Liver (tissue), 9 donors: Measurements from ENCODE around the gene EHD4. TPM values are rescaled to one million over a fixed set of nuclear protein-coding genes. Genes with fewer than 3 reads are reported as not detected.

Experiments used
- DNase-seq: peaks from one replicate; pipeline ENCODE4 v3.0.0-alpha.2; 2017; ENCODE audit warnings: low spot score
- H3K27ac ChIP-seq, 2 donors: one replicate each; pipeline ENCODE4 v1.7.0; 2013; ENCODE audit warnings: inconsistent platforms in 2 of 2, low read length in 2 of 2, control low read depth in 1 of 2, low read depth in 1 of 2, mild to moderate bottlenecking in 1 of 2
- H3K27me3 ChIP-seq, 4 donors: one replicate each; pipeline versions ENCODE4 v1.6.1 to v1.7.0; 2013; ENCODE audit warnings: low read length in 3 of 4, inconsistent platforms in 1 of 4, mild to moderate bottlenecking in 1 of 4, moderate library complexity in 1 of 4; ENCODE audit not compliant: control insufficient read depth in 4 of 4, insufficient read depth in 4 of 4
- H3K36me3 ChIP-seq, 4 donors: one replicate each; pipeline versions ENCODE4 v1.6.1 to v1.7.0; 2013; ENCODE audit warnings: low read length in 3 of 4, mild to moderate bottlenecking in 3 of 4, low read depth in 1 of 4, moderate library complexity in 1 of 4; ENCODE audit not compliant: control insufficient read depth in 4 of 4, insufficient read depth in 3 of 4
- H3K4me1 ChIP-seq, 4 donors: one replicate each; pipeline versions ENCODE4 v1.6.1 to v1.7.0; 2013; ENCODE audit warnings: low read length in 3 of 4, mild to moderate bottlenecking in 3 of 4, moderate library complexity in 1 of 4; ENCODE audit not compliant: control insufficient read depth in 4 of 4, insufficient read depth in 4 of 4
- H3K4me3 ChIP-seq, 3 donors: one replicate each; pipeline versions ENCODE4 v1.6.1 to v1.7.0; 2013; ENCODE audit warnings: low read length in 3 of 3, control low read depth in 1 of 3, low read depth in 1 of 3, mild to moderate bottlenecking in 1 of 3
- H3K9ac ChIP-seq, 2 donors: one replicate each; pipeline ENCODE4 v1.7.0; 2013; ENCODE audit warnings: low read length in 2 of 2, mild to moderate bottlenecking in 2 of 2, moderate library complexity in 2 of 2, control low read depth in 1 of 2, low read depth in 1 of 2
- H3K9me3 ChIP-seq, 4 donors: one replicate each; pipeline versions ENCODE4 v1.6.1 to v1.7.0; 2013; ENCODE audit warnings: low read length in 3 of 4; ENCODE audit not compliant: control insufficient read depth in 4 of 4
- CTCF ChIP-seq: fragments of 150-350 bp; IDR thresholded peaks from 2 replicates; pipeline ENCODE4 v1.5.1; 2017; ENCODE audit warnings: improper control_type of control experiment, low read depth, low read length; ENCODE audit not compliant: missing input control
- EGR1 ChIP-seq, 2 donors: IDR thresholded peaks; 2 replicates each; pipeline ENCODE4 v1.6.1; 2016 to 2018; ENCODE audit warnings: antibody characterized with exemption in 2 of 2, low read depth in 2 of 2
- FOXA1 ChIP-seq: IDR thresholded peaks from 2 replicates; pipeline ENCODE4 v1.6.1; 2016; ENCODE audit warnings: antibody characterized with exemption
- FOXA2 ChIP-seq: IDR thresholded peaks from 2 replicates; pipeline ENCODE4 v1.6.1; 2016; ENCODE audit warnings: antibody characterized with exemption
- GABPA ChIP-seq, 2 donors: IDR thresholded peaks in 1 of 2; conservative IDR thresholded peaks in 1 of 2; 2 replicates each; pipeline ENCODE4 v1.6.1; 2016; ENCODE audit warnings: antibody characterized with exemption in 2 of 2, mild to moderate bottlenecking in 1 of 2, moderate library complexity in 1 of 2
- HNF4A ChIP-seq, 2 donors: conservative IDR thresholded peaks; 2 replicates each; pipeline ENCODE4 v1.6.1; 2016; ENCODE audit warnings: antibody characterized with exemption in 2 of 2, mild to moderate bottlenecking in 2 of 2
- HNF4G ChIP-seq: IDR thresholded peaks from 2 replicates; pipeline ENCODE4 v1.6.1; 2016; ENCODE audit warnings: antibody characterized with exemption
- JUND ChIP-seq, 2 donors: IDR thresholded peaks; 2 replicates each; pipeline ENCODE4 v1.6.1; 2016; ENCODE audit warnings: antibody characterized with exemption in 2 of 2
- NR2F2 ChIP-seq: IDR thresholded peaks from 2 replicates; pipeline ENCODE4 v1.6.1; 2016; ENCODE audit warnings: antibody characterized with exemption
- RAD21 ChIP-seq, 2 donors: IDR thresholded peaks; 2 replicates each; pipeline ENCODE4 v1.6.1; 2016; ENCODE audit warnings: antibody characterized with exemption in 2 of 2, mild to moderate bottlenecking in 2 of 2
- RXRA ChIP-seq, 2 donors: IDR thresholded peaks; 2 replicates each; pipeline ENCODE4 v1.6.1; 2017 to 2018; ENCODE audit warnings: antibody characterized with exemption in 2 of 2, mild to moderate bottlenecking in 1 of 2
- SP1 ChIP-seq: IDR thresholded peaks from 2 replicates; pipeline ENCODE4 v1.6.1; 2018; ENCODE audit warnings: antibody characterized with exemption, mild to moderate bottlenecking
- TAF1 ChIP-seq: conservative IDR thresholded peaks from 2 replicates; pipeline ENCODE4 v1.6.1; 2016; ENCODE audit warnings: antibody characterized with exemption, mild to moderate bottlenecking
- YY1 ChIP-seq: IDR thresholded peaks from 2 replicates; pipeline ENCODE4 v1.6.1; 2016; ENCODE audit warnings: antibody characterized with exemption, mild to moderate bottlenecking
- WGBS: extraction: QIAGEN DNeasy Blood & Tissue Kit; methylation state at CpG from one replicate; pipeline ENCODE4 v1.1.7; 2013; 5-methylcytosine and 5-hydroxymethylcytosine counted together
- polyA plus RNA-seq, 2 donors: library from polyadenylated mRNA; stranded (reverse) in 1 of 2; unstranded in 1 of 2; fragments of 200-250 nt in 1 of 2; fragments of >200 nt in 1 of 2; fragmentation: Nextera tagmentation in 1 of 2; extraction: Ambion mirVana in 1 of 2; gene quantifications; one replicate each; pipeline versions ENCODE4 v1.2.1 to v1.2.3, GENCODE V29; 2013 to 2015
- total RNA-seq, 2 donors: library from RNA; depleted of rRNA; stranded (reverse); fragments of >200 nt; gene quantifications; one replicate each; pipeline ENCODE4 v1.2.3, GENCODE V29; 2014
- TF ChIP-seq, protein P1 (sequence below): IDR thresholded peaks from 2 replicates; pipeline ENCODE4 v1.6.1; 2016; ENCODE audit warnings: antibody characterized with exemption
- TF ChIP-seq, protein P2 (sequence below): IDR thresholded peaks from 2 replicates; pipeline ENCODE4 v1.6.1; 2016; ENCODE audit warnings: antibody characterized with exemption
- TF ChIP-seq, protein P3 (sequence below): IDR thresholded peaks from 2 replicates; pipeline ENCODE4 v1.6.1; 2016; ENCODE audit warnings: antibody characterized with exemption
- donor health status: healthy.
- donor health status: healthy.
- donor health status: healthy.
- donor health status: healthy.
- donor health status: healthy.

EHD4 gene
- total and polyA plus RNA-seq, 4 donors = 3.3 to 10.0 (median 6.2) TPM

- DNase-seq = no peak
- 89% methylated on average over 8 of the region's 8 CpGs for WGBS
- TF ChIP-seq, protein P1, sequence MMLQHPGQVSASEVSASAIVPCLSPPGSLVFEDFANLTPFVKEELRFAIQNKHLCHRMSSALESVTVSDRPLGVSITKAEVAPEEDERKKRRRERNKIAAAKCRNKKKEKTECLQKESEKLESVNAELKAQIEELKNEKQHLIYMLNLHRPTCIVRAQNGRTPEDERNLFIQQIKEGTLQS = no peak
- TF ChIP-seq CTCF = no peak
- TF ChIP-seq, protein P2, sequence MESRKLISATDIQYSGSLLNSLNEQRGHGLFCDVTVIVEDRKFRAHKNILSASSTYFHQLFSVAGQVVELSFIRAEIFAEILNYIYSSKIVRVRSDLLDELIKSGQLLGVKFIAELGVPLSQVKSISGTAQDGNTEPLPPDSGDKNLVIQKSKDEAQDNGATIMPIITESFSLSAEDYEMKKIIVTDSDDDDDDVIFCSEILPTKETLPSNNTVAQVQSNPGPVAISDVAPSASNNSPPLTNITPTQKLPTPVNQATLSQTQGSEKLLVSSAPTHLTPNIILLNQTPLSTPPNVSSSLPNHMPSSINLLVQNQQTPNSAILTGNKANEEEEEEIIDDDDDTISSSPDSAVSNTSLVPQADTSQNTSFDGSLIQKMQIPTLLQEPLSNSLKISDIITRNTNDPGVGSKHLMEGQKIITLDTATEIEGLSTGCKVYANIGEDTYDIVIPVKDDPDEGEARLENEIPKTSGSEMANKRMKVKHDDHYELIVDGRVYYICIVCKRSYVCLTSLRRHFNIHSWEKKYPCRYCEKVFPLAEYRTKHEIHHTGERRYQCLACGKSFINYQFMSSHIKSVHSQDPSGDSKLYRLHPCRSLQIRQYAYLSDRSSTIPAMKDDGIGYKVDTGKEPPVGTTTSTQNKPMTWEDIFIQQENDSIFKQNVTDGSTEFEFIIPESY = no peak
- TF ChIP-seq JUND (IDR thresholded peaks at IDR 0.05) = no peak
- no peak for TF ChIP-seq RXRA (IDR thresholded peaks at IDR 0.05)
- no peak for TF ChIP-seq RAD21 (IDR thresholded peaks at IDR 0.05)
- no peak for TF ChIP-seq SP1
- TF ChIP-seq HNF4A (conservative IDR thresholded peaks at IDR 0.05) = no peak
- no peak for TF ChIP-seq FOXA2
- TF ChIP-seq HNF4G = no peak
- no peak for TF ChIP-seq NR2F2
- TF ChIP-seq YY1 = no peak
- TF ChIP-seq FOXA1 = no peak
- TF ChIP-seq, protein P3, sequence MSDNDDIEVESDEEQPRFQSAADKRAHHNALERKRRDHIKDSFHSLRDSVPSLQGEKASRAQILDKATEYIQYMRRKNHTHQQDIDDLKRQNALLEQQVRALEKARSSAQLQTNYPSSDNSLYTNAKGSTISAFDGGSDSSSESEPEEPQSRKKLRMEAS = no peak
- TF ChIP-seq GABPA (IDR thresholded peaks at IDR 0.05 in 1 of 2, conservative IDR thresholded peaks at IDR 0.05 in 1 of 2) = no peak
Observed at GRCh38 chr15:41873711-41874110, 98.6 kb downstream of the EHD4 start.

DNA sequence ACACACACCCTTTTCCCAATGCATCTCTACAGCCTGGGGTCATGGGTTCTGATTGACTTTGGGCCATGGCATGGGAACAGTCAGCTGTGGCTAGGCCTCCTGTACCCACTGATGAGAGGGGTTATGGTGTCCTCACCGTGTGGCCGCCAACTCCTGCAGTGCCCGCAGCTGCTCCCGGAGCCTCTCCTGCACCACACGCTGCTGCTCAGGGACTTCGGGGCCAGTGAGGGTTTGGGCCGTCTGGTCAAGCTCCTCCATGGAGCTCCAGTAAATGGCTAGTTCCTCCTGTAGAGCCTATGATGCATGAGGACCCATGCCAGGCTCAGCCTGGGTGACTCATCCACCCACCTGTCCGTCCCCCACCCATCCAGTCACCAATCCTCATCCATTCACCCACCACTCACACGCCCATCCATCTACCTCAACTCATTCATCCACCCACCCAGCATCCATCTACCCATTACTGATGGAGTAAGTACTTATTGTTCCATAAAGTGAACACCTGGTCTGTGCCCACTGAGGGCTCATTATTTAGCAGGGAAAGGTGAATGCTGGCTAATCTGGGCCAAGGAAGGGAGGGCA, 100.1 kb downstream of the EHD4 start:
- no peak overlapping the region for H3K9ac ChIP-seq
- no peaks in the 10 kb centered on the region for H3K27me3 ChIP-seq
- DNase-seq = no peak
- no peaks in the 10 kb centered on the region for H3K36me3 ChIP-seq
- H3K4me3 ChIP-seq = no peak overlapping the region
- TF ChIP-seq FOXA2 (no peak), SP1 (no peak), HNF4G (no peak), TAF1 (no peak), RXRA (IDR thresholded peaks at IDR 0.05) (no peak), FOXA1 (no peak), HNF4A (conservative IDR thresholded peaks at IDR 0.05) (no peak), EGR1 (IDR thresholded peaks at IDR 0.05; ENCODE audit: low read depth in 2 of 2) (no peak), GABPA (IDR thresholded peaks at IDR 0.05 in 1 of 2, conservative IDR thresholded peaks at IDR 0.05 in 1 of 2) (no peak), CTCF (no peak)
- TF ChIP-seq, protein P1 = no peak
- TF ChIP-seq, protein P3 = no peak
- TF ChIP-seq, protein P2 = no peak
- no peak overlapping the region for H3K27ac ChIP-seq
- peaks cover 0 to 12% (median 7%) of the 10 kb centered on the region in 4 donors for H3K4me1 ChIP-seq
- WGBS = 93% methylated on average over 9 of the region's 9 CpGs
- no peaks in the 10 kb centered on the region for H3K9me3 ChIP-seq

More at GRCh38 chr15:41873711-41874110, 98.6 kb downstream of the EHD4 start:
- H3K27me3 ChIP-seq = no peaks in the 10 kb centered on the region
- no peak overlapping the region for H3K4me3 ChIP-seq
- no peak overlapping the region for H3K27ac ChIP-seq
- H3K36me3 ChIP-seq = no peaks in the 10 kb centered on the region
- peaks cover 0 to 12% (median 7%) of the 10 kb centered on the region in 4 donors for H3K4me1 ChIP-seq
- no peaks in the 10 kb centered on the region for H3K9me3 ChIP-seq
- no peak overlapping the region for H3K9ac ChIP-seq
